HG03039 (cell line): ENCODE measurements around the gene PPFIBP2.
"Not testable (repeated sequence)": the region's sequence is repeated elsewhere in the genome, so short reads cannot be mapped to it uniquely, and the experiment has no call there.

Source experiments
- ATAC-seq: cut with Tn5 transposase; IDR thresholded peaks from one replicate; pipeline ENCODE4 v1.9.1; 2021; ENCODE audit warnings: mild to moderate bottlenecking, moderate library complexity; ENCODE audit not compliant: unreplicated experiment

Gene PPFIBP2

DNA sequence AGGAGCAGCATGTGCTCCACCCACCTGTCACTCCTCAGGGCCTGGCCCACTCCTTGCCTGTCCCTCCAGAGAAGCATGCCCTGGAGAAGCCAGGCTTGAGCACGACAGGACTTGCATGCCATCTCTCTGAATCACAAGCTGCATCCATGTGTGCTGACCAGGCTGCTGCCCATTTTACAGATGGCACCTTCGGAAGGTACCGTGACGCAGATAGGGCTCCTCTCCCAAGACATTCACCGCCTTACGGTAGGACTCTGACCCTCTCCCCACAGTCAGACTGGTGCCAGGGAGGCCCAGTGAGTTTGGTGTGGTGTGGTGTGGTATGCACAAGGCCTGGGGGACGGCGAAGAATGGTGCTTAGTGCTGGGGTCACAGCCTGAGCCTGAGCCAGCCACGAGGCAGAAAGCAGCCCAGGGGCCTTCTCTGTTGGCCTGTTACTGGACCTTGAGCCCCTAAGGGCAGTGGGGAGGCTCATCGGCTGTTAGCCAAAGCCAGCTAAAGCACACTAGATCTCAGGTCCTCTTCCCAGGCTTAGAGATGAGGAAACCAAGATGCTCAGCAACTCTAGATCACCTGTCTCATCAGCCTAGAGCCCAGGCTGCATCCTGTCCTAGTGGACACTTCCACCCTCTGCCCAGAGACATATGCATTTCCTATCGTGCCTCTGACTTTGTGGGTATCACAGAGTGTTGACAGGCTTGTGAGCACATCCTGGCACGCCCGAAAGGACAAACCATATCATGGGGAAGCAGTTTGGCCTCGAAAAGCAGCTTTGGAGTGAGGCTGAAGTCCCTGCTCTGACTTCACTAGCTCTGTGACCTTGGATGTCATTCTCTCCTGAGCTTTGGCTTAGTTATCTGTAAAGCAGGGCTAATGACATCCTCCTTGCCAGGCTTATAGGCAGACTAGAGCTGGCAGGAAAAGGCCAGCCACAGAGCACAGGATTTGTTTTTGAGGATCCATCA lies 141.7 kb downstream of the PPFIBP2 start:
- no peak for ATAC-seq

DNA sequence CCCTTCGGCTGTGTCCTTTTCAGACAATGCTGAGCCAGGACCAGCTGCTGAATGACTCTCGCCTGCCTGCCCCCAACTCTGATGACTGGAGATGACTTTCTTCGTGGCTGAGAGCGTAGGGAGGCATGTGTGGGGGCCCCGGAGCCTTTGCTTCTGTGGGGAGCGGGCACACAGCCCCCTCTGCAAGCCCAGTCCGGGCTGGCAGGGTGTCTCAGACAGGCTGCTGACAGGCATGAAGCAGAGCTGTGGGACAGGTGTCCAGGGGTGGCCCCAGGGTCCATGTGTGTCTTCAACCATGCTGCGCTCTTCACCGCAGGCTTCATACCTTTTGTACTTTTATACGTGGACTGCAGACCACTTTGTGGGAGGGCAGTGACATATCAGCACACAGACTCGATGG lies 142.9 kb downstream of the PPFIBP2 start:
- ATAC-seq, result no peak

GRCh38 chr11:7657306-7658025 lies 143.7 kb downstream of the PPFIBP2 start:
- ATAC-seq, result no peak

DNA sequence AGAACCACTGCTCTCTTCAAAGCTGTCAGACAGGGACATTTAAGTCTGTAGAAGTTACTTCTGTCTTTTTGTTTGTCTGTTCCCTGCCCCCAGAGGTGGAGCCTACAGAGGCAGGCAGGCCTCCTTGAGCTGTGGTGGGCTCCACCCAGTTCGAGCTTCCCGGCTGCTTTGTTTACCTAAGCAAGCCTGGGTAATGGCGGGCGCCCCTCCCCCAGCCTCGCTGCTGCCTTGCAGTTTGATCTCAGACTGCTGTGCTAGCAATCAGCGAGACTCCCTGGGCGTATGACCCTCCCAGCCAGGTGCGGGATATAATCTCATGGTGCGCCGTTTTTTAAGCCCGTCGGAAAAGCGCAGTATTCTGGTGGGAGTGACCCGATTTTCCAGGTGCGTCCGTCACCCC lies 149.7 kb downstream of the PPFIBP2 start:
- ATAC-seq, result not testable (repeated sequence)

DNA sequence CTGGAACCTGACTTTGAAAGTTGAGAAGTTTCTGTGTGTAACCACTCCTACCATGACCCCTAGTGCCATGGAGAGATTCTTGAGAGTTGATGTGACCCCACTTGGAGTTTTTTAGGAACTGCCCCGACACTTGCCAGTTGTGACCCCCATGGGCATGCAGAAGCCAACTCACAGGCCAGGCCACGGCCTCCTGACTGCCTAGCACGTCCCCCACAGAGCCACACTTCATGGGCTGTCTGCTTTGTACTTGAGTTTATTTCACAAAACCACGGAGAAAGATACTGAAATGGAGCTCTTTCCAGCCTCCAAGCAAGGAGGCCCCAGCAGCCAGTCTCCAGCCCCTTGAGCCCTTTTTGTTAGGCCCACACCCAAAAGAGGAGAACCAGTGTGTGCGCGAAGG lies 151.1 kb downstream of the PPFIBP2 start:
- no peak for ATAC-seq

- peak; percentile 95 for ATAC-seq
Observed at GRCh38 chr11:7665473-7666291, 151.9 kb downstream of the PPFIBP2 start.

DNA sequence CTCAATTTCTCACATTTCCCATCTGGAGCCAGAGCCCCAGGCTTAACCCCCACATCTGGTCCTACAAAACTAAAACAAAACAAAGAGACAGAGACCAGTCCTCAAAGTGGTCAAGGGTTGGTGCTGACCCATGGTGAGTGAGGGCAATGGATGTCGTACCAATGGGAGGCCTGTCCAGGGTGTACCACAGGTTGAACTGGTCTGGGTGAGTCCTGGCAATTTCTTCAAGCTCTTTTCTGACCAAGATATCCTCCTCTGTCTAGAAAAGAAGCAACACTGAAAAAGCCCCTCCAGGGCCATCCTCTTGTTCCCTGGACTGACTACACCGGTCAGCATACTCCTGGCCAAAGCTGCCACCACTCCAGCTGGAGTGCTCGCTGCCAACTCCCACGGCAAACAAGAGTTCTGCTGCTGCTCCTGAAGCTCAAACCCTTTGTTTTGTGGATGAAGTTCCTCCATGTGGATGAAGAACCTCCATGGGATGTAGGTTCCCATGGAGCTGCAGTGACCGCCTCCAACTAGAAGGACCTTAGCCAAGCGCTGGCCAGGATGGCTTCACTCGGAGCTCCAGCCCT lies 152.6 kb downstream of the PPFIBP2 start:
- ATAC-seq, result no peak

DNA sequence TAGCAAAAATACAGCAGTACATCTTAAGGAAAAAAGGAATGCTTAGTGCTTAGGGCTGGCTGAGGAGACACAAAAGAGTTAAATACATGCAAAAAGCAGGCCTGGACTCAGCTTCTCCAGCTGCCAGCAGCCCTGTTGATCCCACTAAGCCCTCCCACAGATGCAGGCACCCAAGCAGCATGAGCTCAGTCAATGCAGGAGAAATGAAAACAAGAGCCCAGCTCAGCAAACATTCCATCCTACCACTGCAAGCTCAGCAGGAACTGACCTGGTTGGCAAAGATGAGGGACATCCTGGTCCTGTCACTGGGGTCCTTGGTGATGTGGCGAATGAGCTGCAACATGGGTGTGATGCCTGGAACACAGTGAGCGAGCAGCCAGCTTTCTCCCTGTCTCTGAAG lies 153.7 kb downstream of the PPFIBP2 start:
- ATAC-seq, result no peak

DNA sequence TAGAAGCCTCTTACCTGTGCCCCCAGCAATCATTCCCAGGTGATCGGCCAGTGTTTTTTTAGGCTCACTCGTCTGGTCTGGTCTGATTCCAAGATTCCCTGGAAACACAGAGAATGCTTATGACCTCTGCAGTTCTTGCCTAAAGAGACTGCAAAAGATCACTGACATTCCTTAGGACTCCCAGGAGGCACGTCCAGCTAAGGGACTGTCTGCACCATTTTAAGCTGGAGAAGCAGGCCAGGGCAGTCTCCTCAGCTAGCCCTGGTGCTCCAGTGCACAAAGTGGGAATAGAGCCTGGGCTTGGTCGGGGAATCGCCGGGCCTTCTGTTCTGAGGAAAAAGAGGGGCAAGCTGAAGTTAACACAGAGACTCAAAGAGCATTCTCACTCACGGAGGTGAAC lies 154.7 kb downstream of the PPFIBP2 start:
- no peak for ATAC-seq

DNA sequence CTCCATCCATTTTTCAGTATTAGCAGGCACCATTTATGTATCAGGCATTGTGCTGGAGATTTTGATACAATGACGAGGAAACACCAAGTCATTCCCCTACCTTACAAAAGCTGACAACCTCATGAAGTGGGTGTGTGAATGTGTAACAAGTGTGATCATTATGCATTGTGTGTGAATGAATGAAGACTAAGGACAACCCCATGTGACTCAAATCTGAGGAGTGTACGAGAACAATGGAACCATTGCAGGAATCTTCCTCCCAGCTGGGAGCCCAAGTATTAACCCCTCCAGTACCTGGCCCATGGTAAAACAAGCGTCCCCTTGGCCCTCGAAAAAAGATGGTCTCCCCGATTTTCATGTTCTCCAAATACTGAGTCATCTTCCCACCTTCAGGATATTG lies 155.1 kb downstream of the PPFIBP2 start:
- no peak for ATAC-seq

DNA sequence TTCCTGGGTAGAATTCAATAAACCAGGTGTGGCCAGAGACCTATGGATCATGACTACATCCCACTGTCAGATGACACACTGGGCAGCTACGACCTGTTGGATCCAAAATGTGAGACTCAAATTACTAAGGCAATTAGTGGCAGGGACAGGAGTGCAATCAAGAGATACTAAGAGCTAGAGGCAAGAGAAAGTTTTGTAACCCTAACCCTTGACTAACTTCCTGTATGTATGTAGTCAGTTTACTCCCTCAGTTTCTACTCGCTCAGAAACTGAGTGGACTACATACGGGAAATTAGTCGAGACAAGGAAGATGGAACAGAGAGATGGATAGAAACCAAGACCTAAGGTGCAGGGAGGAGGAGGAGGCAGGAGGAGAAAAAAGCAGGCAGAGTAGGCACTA lies 156.8 kb downstream of the PPFIBP2 start:
- no peak for ATAC-seq

DNA sequence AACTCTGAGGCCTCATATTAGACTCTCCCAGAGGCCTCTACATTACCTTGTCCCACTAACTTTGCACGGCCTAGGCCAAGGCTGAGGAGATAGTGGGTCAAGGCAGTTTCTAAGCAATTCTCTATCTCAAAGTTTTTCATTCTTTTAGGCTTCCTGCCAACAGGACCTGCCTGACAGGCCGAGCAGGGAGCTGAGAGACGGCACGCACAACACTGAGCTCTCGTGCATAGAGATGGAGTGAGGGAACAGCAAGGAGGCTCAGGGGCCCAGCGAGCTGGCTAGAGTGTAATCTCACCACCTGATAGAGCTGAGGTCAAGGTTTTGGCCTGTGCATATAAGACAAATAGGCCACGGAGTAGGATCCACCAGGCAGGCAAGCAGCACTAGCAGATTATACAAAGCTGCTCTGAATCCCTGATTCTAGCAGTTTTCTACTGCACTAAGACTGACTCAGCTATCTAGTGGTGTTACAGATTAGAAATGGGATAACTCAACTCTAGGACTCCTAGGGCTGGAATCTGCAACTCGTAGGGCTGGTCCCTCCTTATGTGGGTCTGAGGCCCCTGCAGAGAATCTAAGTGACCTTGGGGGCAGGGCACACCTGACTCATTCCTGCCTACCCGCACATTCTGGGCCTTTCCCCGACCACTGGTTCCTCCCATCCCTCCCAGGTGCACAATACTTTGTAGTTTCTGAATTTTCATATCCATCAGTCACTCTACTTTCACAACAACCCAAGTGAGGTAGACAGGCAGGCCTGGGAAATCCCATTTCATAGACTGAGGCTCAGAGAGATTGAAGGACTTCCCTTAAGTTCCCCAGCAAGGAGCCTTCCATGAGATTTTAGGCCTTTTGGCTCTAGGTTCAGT lies 157.8 kb downstream of the PPFIBP2 start:
- ATAC-seq, result peak; percentile 65

- ATAC-seq, result no peak
Observed at GRCh38 chr11:7672276-7672959, 158.6 kb downstream of the PPFIBP2 start.

DNA sequence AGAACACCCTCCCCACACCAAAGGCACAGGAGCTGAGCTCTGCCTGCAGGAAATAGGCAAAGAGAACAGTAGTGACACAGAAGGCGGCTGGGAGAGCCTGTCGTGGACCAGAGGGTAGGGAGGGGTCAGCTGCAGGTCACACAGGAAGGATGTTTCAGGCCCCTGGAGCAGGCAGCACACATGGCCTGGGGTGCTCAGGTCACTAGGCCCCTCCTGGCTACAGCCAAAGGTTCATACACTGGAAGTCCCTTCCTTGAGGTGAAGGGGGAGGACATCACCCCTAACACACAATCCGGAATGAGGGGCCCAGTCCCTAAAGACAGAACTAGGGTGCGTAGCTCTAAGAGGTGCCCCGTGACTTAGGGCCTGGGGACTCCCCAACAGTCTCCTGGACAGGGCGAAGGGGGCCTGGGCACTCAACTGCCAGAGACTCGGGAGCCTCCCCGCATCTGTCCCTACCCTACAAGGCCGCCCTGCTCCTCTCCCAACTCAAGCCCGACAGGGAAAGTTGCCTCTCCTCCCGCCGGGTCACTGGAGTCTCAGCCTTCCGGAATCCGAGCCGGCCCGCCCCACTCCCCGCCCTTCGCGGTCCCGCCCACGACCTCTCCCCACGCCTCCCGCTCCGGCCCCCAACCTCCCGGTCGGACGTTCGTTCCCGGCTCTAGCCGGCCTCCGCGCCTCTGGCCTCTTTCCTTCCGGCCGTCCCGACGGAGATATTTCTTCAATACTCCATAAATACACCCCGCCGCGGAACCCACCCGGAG lies 159.3 kb downstream of the PPFIBP2 start, which contains the start of gene CYB5R2:
CYB5R2 (minus strand) TSS at position 541 of the 764 bp plus-strand sequence. CDS start 675 bp downstream, outside the sequence.
- no peak for ATAC-seq

DNA sequence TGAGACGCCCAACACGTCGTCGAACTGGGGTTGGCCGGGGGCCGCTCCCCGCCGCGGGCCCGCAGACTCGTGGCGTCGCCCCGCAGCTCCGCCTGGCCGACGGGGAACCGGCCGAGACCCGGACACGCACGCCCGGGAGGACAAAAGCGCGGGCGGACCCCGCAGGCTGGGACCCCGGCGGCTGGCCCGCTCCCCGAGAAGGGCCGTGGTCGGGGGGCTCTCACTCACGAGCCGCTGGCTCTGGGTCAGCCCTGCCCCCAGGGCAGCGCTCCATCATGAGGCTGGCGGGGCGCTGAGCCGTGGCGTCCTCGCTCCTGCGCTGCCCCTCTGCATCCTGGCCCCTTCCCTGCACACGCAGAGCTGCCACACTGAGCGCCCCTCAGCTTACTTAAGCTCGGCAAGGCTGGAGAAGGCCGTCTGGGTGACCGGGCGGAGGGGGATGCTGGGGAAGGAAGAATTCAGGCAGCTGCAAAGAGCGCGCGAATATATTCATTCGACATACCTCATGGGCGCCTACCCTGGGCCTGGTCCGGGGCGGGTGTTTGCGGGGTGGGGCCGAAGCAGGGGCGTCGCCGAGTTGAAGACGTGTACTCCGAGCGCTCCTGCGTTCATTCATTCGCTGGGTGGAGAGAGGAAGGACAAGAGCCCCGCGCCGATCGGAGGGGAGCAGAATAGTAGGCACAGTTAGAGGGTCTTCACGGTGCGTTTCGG lies 160.1 kb downstream of the PPFIBP2 start:
- no peak for ATAC-seq

DNA sequence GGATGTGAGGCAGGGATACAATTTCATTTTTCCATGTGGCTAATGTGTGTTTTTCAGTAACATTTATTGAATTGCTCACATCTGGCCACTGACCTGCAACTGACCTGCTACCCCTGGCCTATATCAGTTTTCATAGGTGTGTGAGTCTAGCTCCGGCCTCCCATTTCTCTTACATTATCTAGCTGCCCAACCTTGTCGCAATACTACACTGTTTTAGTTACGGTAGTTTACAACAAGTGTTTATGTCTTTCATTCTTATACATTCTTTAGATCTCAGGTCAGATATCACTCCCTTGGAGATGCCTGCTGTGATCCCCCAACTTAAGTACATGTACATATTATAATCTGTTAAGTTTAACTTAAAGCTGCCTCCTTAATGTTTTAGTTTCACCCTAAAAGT lies 161.8 kb downstream of the PPFIBP2 start:
- no peak for ATAC-seq

DNA sequence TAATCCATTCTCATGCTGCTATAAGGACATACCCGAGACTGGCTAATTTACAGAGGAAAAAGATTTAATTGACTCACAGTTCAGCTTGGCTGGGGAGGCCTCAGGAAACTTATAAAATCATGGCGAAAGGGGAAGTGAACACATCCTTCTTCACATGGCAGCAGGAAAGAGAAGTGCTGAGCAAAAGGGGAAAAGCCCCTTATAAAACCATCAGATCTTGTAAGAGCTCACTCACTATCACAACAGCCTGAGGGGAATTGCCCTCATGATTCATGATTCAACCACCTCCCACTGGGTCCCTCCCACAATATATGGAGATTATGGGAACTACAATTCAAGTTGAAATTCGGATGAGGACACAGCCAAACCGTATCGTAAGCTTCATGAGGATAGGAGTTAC lies 163.3 kb downstream of the PPFIBP2 start:
- no peak for ATAC-seq

DNA sequence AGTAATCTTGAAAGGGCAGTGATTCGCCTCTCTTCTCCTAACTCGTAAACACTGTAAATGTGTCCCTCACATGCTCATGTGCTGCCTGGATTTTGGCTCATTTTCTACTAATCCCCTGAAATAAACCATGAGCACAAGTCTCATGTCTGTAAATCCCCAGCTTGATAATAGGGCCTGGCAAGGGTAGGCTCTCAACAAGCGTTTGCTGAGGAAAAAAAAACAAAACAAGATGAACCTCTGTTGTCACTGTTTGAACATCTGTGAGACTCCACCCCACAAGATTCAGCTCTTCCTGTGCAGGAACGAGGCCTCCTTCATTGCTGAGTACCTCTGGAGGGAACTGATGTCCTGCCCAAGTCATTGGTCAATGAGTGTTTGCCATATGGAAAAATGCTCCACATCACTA lies 164.0 kb downstream of the PPFIBP2 start:
- ATAC-seq, result no peak
